KMS-11 (cell line): ENCODE measurements around the gene MCRIP2.

ENCODE experiments used
- H2AFZ ChIP-seq: fragments of 200-600 bp; sonication (generic); 2 replicates; pipeline ENCODE4 v1.6.1; 2016; ENCODE audit warnings: antibody characterized with exemption, mixed run types, low read depth
- H3K27ac ChIP-seq: fragments of 200-600 bp; sonication (generic); 2 replicates; pipeline ENCODE4 v1.6.1; 2016; ENCODE audit warnings: mild to moderate bottlenecking, mixed run types
- H3K27me3 ChIP-seq: fragments of 200-600 bp; sonication (generic); 2 replicates; pipeline ENCODE4 v1.6.1; 2017; ENCODE audit warnings: mild to moderate bottlenecking, low read depth, mixed run types, moderate library complexity; ENCODE audit not compliant: insufficient read depth
- H3K36me3 ChIP-seq: fragments of 200-600 bp; sonication (generic); 2 replicates; pipeline ENCODE4 v1.6.1; 2017; ENCODE audit warnings: mild to moderate bottlenecking, mixed run types; ENCODE audit not compliant: insufficient read depth
- H3K4me1 ChIP-seq: fragments of 200-600 bp; sonication (generic); 2 replicates; pipeline ENCODE4 v1.6.1; 2016; ENCODE audit warnings: mild to moderate bottlenecking, low read depth, mixed run types; ENCODE audit not compliant: poor library complexity, severe bottlenecking
- H3K4me2 ChIP-seq: fragments of 200-600 bp; sonication (generic); 2 replicates; pipeline ENCODE4 v1.7.0; 2016; ENCODE audit warnings: mild to moderate bottlenecking, mixed run types
- H3K4me3 ChIP-seq: fragments of 200-600 bp; sonication (generic); IDR thresholded peaks from 2 replicates; pipeline ENCODE4 v1.6.1; 2017; ENCODE audit warnings: low read depth, low read length, mixed read lengths; ENCODE audit not compliant: insufficient read depth
- H3K79me2 ChIP-seq: fragments of 200-600 bp; sonication (generic); 2 replicates; pipeline ENCODE4 v1.6.1; 2016; ENCODE audit warnings: low read depth, mixed run types; ENCODE audit not compliant: insufficient read depth
- H3K9ac ChIP-seq: fragments of 200-600 bp; sonication (generic); 2 replicates; pipeline ENCODE4 v1.6.1; 2016; ENCODE audit warnings: mild to moderate bottlenecking, mixed run types
- H4K20me1 ChIP-seq: fragments of 200-600 bp; sonication (generic); 2 replicates; pipeline ENCODE4 v1.6.1; 2016; ENCODE audit warnings: mild to moderate bottlenecking, mixed run types; ENCODE audit not compliant: insufficient read depth
- TF ChIP-seq, protein P1 (sequence below): fragments of 200-600 bp; sonication (generic); conservative IDR thresholded peaks from 2 replicates; pipeline ENCODE4 v1.6.1; 2017; ENCODE audit warnings: low read depth, mild to moderate bottlenecking, antibody characterized with exemption, low read length, moderate library complexity, mixed read lengths

The MCRIP2 gene

DNA sequence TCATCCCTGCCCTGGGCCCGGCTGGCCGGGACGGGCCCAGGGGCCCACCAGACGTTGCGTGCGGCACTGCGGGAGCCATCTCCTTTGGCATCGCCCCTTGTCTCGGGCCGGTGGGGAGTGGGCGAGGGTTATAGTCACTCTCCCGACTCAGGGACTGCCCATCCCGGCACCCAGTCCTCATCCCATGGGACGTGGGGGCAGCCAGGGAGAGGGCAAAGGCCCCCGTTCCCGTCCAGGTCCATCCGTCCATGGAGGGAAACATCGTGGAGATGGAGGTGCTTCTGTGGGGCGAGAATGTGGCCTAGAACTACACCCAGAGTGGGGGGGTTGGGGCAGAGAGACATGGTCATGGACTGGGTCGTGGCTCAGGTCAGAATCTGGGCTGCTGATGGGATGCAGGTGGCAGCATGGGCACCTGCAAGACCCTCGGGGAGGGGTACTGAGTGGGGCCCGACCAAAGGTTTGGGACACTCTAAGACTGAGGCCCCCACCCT, 5.1 kb downstream of the MCRIP2 start:
- no peak overlapping the region for H3K4me3 ChIP-seq
- peaks cover 36% of the 10 kb centered on the region for H3K79me2 ChIP-seq
- no peak overlapping the region for H3K9ac ChIP-seq
- no peak overlapping the region for H3K27ac ChIP-seq
- TF ChIP-seq, protein P1, sequence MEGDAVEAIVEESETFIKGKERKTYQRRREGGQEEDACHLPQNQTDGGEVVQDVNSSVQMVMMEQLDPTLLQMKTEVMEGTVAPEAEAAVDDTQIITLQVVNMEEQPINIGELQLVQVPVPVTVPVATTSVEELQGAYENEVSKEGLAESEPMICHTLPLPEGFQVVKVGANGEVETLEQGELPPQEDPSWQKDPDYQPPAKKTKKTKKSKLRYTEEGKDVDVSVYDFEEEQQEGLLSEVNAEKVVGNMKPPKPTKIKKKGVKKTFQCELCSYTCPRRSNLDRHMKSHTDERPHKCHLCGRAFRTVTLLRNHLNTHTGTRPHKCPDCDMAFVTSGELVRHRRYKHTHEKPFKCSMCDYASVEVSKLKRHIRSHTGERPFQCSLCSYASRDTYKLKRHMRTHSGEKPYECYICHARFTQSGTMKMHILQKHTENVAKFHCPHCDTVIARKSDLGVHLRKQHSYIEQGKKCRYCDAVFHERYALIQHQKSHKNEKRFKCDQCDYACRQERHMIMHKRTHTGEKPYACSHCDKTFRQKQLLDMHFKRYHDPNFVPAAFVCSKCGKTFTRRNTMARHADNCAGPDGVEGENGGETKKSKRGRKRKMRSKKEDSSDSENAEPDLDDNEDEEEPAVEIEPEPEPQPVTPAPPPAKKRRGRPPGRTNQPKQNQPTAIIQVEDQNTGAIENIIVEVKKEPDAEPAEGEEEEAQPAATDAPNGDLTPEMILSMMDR: no peak
- H3K27me3 ChIP-seq: no peaks in the 10 kb centered on the region
- no peaks in the 10 kb centered on the region for H3K36me3 ChIP-seq
- H4K20me1 ChIP-seq: no peaks in the 10 kb centered on the region
- no peak overlapping the region for H3K4me2 ChIP-seq
- no peak overlapping the region for H2AFZ ChIP-seq
- H3K4me1 ChIP-seq: peaks cover 21% of the 10 kb centered on the region

DNA sequence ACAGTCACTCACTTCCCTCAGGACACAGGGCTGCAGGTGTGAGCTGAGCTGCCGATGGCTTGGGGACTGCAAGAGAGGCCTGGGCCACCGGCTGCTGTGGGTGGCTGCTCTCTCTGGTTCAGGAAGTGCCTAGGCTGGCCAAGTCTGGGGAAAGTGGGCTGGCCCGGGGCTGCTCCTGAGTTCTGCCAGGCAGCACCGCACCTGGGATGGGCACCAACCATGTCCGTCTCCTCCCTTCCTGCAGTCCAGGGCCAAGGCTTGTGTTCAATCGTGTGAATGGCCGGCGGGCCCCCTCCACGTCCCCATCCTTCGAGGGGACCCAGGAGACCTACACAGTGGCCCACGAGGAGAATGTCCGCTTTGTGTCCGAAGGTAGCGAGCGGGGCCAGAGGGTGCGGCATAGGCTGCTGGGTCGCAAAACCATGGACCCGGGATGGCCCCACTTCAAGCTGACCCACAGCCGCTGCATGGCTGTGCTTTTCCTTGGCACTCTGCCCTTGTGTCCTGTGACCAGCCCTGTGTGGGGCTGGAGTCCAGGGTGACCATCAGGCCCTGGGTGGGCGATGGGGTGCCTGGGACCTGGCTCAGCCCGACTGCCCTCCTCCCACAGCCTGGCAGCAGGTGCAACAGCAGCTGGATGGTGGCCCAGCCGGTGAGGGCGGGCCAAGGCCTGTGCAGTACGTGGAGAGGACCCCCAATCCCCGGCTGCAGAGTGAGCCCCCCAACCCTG, 5.7 kb downstream of the MCRIP2 start:
- Histone ChIP-seq H2AFZ (no peak overlapping the region), H3K4me3 (no peak overlapping the region), H3K4me1 (peaks cover 21% of the 10 kb centered on the region), H4K20me1 (no peaks in the 10 kb centered on the region), H3K79me2 (peaks cover 35% of the 10 kb centered on the region), H3K9ac (no peak overlapping the region), H3K36me3 (no peaks in the 10 kb centered on the region), H3K27me3 (no peaks in the 10 kb centered on the region), H3K4me2 (peak overlapping the region; percentile 88; the same call in 1 of the 2 replicates), H3K27ac (no peak overlapping the region)
- TF ChIP-seq, protein P1: no peak

DNA sequence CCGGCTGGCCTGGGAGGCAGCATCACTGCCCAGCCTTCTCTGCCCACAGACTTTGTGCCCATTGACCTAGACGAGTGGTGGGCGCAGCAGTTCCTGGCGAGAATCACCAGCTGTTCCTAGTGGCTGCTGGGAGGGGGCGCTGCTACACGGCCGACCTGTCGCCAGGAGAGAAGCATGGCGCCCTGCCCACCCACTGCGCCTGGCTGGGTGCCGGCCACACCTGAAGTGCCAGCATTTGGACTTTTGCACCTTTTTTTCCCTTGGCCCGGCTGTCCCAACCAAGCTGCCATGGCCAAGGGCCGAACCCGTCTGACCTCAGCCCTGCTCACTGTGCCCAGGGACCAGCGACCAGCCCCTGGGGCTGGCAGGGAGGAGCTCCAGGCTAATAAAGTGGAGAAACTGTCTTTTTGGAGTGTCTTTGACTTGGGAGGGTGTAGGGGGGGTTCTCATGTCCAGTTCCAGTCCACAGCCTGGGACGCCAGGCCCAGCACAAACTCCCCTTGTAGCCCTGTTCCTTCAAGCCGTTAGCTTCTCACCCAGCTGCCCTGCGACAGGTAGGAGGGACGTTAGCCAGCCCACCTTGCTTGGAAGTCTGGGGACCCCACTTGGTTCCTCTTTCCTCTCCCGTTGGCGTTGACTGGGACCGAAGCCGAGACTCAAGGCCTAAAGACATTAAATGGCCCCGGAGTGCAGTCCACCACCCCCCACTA, 6.6 kb downstream of the MCRIP2 start:
- Histone ChIP-seq H3K27me3 (no peaks in the 10 kb centered on the region), H4K20me1 (no peaks in the 10 kb centered on the region), H3K4me1 (peaks cover 14% of the 10 kb centered on the region), H3K9ac (peak overlapping the region; percentile 87), H3K4me3 (no peak overlapping the region), H3K36me3 (no peaks in the 10 kb centered on the region), H3K4me2 (peak overlapping the region; percentile 88), H3K27ac (peak overlapping the region; percentile 84), H2AFZ (peak overlapping the region; percentile 50), H3K79me2 (peaks cover 26% of the 10 kb centered on the region; the same call in 1 of the 2 replicates)
- TF ChIP-seq, protein P1: peak; percentile 72

DNA sequence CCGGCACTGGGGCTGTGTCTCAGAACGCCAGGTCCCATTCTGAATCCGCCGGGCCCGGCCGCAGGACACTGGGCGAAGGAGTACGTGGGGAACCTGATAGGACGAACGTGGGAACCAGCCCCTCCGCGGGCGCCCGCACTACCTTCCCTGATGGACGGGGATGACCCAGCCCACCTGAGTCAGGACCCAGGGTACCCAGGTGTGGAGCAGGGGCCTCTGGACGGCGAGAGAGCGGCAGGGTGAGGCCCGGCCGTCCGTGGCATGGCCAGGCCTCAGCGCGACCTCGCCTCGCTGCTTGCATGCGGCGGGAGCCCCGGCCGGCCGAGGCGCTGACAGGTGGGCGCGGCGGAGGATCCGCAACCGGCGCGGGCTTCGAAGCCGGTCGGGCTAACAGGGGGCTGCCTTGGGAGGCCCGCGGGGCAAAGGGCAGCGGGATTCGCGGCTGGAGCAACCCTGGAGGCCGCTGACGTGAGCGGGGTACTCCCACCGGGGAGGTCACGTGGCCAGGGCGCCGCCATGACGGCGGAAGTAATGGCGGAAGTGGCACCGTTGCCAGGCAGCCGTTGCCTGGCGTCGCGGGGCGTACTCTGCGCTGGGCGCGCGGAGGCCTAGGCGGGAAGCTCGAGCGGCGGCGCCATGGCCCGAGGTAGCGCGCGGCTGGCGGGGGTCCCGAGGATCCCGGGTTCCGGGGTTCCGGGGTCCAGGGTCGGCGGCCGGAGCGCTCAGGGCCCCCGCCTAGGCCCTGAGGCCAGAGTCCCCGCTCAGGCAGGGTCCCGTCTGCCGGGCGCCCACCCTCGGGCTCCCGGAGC, 7.4 kb downstream of the MCRIP2 start, which contains the start of gene WDR90:
WDR90 (plus strand) TSS at position 585 of the 809 bp plus-strand sequence; CDS start at position 637, 52 bp downstream.
- TF ChIP-seq, protein P1: no peak
- Histone ChIP-seq H4K20me1 (no peaks in the 10 kb centered on the region), H3K27me3 (no peaks in the 10 kb centered on the region), H3K9ac (peak within 1 kb of the TSS; percentile 87), H2AFZ (peak within 1 kb of the TSS; percentile 50), H3K4me1 (peaks cover 8% of the 10 kb centered on the region), H3K27ac (peak within 1 kb of the TSS; percentile 84), H3K4me2 (peak within 1 kb of the TSS; percentile 88), H3K4me3 (no peak within 1 kb of the TSS), H3K79me2 (peaks cover 25% of the 10 kb centered on the region; the same call in 1 of the 2 replicates), H3K36me3 (no peaks in the 10 kb centered on the region)
